ENCODE data around the gene CHST5. TPM values are rescaled to one million over a fixed set of nuclear protein-coding genes. Genes with fewer than 3 reads are reported as not detected.

CHST5 gene
- total and polyA plus RNA-seq, 2 of the 8 experiments (the other 6 are each of a cell fraction or from before 2014, with no cell fraction given) = 0.13 to 0.23 TPM

GRCh38 chr16:75555707-75556430 lies 20.0 kb upstream of the CHST5 start, which contains the start of gene TMEM231 (continued):
- 0 out of 3 replicates have a peak, but pooled peaks of 1 of the 2 experiments have one; percentile 34 for TF ChIP-seq POLR2A (IDR thresholded peaks at IDR 0.05; ENCODE audit: control extremely low read depth in 1 of 2, low read depth in 2 of 2, low read length in 2 of 2)
- peak; percentile 22; the same call in 1 of the 2 replicates for TF ChIP-seq YY1 (IDR thresholded peaks at IDR 0.05; ENCODE audit: low read depth, low read length)
- TF ChIP-seq TBP (IDR thresholded peaks at IDR 0.05; ENCODE audit: low read depth, low read length) = peak; percentile 49; the same call in 1 of the 2 replicates
- TF ChIP-seq BCL11A (IDR thresholded peaks at IDR 0.05; ENCODE audit: low read depth in 2 of 2, low read length in 2 of 2) = no peak

All from H1 (cell line).